ENCODE data around the gene FUOM. TPM values are rescaled to one million over a fixed set of nuclear protein-coding genes. Genes with fewer than 3 reads are reported as not detected.
A peak's percentile ranks its signal among the peaks of the same experiment; 100 is the strongest.

The FUOM gene
- polyA plus RNA-seq, 1 donor from 2014 or later, result not detected

GRCh38 chr10:133393401-133394063, 35.7 kb upstream of the FUOM start:
- peaks cover 6% of the 10 kb centered on the region for H3K79me2 ChIP-seq (replicated peaks; ENCODE audit: insufficient read depth, low read length)
- H4K20me1 ChIP-seq (ENCODE audit: insufficient read depth), result no peaks in the 10 kb centered on the region
- H3K9me2 ChIP-seq (ENCODE audit: insufficient read depth, low read length), result no peaks in the 10 kb centered on the region
- H3K27me3 ChIP-seq (ENCODE audit: insufficient read depth, low read depth, low read length), result no peaks in the 10 kb centered on the region
- H3K36me3 ChIP-seq (ENCODE audit: insufficient read depth, low read length), result no peaks in the 10 kb centered on the region
- peak overlapping the region; percentile 31 for H3K4me2 ChIP-seq (ENCODE audit: low read length)
- peak overlapping the region; percentile 99 for H3K4me3 ChIP-seq (ENCODE audit: low read length)
- no peaks in the 10 kb centered on the region for H3K9me3 ChIP-seq (ENCODE audit: low read length)
- peak overlapping the region; percentile 42 for H2AFZ ChIP-seq (ENCODE audit: low read depth, low read length)
- peak overlapping the region; percentile 54 for H3K27ac ChIP-seq (ENCODE audit: low read length)
- H3F3A ChIP-seq (ENCODE audit: insufficient read depth, low read length, poor library complexity, severe bottlenecking), result no peaks in the 10 kb centered on the region
- TF ChIP-seq MXI1 (conservative IDR thresholded peaks at IDR 0.05; ENCODE audit: poor library complexity, severe bottlenecking) (no peak), CTCF (IDR thresholded peaks at IDR 0.05; ENCODE audit: poor library complexity, severe bottlenecking) (no peak), SMC3 (conservative IDR thresholded peaks at IDR 0.05; ENCODE audit: poor library complexity) (no peak), REST (IDR thresholded peaks at IDR 0.05; ENCODE audit: borderline replicate concordance) (no peak), RAD21 (conservative IDR thresholded peaks at IDR 0.05) (no peak), TAF1 (IDR thresholded peaks at IDR 0.05; ENCODE audit: low read depth) (no peak), POLR2AphosphoS5 (IDR thresholded peaks at IDR 0.05) (no peak), EZH2 (IDR thresholded peaks at IDR 0.05; ENCODE audit: borderline replicate concordance, insufficient read depth, low read length, poor library complexity, severe bottlenecking) (no peak), EP300 (conservative IDR thresholded peaks at IDR 0.05; ENCODE audit: poor library complexity, severe bottlenecking) (no peak)
- H3K9ac ChIP-seq (ENCODE audit: low read length), result peak overlapping the region; percentile 85

GRCh38 chr10:133391761-133392518, 34.1 kb upstream of the FUOM start:
- Histone ChIP-seq H3K9me2 (ENCODE audit: insufficient read depth, low read length) (no peaks in the 10 kb centered on the region), H4K20me1 (ENCODE audit: insufficient read depth) (no peaks in the 10 kb centered on the region), H3K9ac (ENCODE audit: low read length) (no peak overlapping the region), H3K27me3 (ENCODE audit: insufficient read depth, low read depth, low read length) (no peaks in the 10 kb centered on the region), H3K27ac (ENCODE audit: low read length) (no peak overlapping the region), H3K9me3 (ENCODE audit: low read length) (no peaks in the 10 kb centered on the region), H2AFZ (ENCODE audit: low read depth, low read length) (no peak overlapping the region), H3K79me2 (replicated peaks; ENCODE audit: insufficient read depth, low read length) (peaks cover 6% of the 10 kb centered on the region), H3K4me3 (ENCODE audit: low read length) (no peak overlapping the region), H3K4me2 (ENCODE audit: low read length) (no peak overlapping the region), H3F3A (ENCODE audit: insufficient read depth, low read length, poor library complexity, severe bottlenecking) (no peaks in the 10 kb centered on the region), H3K36me3 (ENCODE audit: insufficient read depth, low read length) (no peaks in the 10 kb centered on the region)
- TF ChIP-seq EP300 (conservative IDR thresholded peaks at IDR 0.05; ENCODE audit: poor library complexity, severe bottlenecking) (no peak), SMC3 (conservative IDR thresholded peaks at IDR 0.05; ENCODE audit: poor library complexity) (no peak), RAD21 (conservative IDR thresholded peaks at IDR 0.05) (no peak), POLR2AphosphoS5 (IDR thresholded peaks at IDR 0.05) (no peak), MXI1 (conservative IDR thresholded peaks at IDR 0.05; ENCODE audit: poor library complexity, severe bottlenecking) (no peak), EZH2 (IDR thresholded peaks at IDR 0.05; ENCODE audit: borderline replicate concordance, insufficient read depth, low read length, poor library complexity, severe bottlenecking) (no peak), REST (IDR thresholded peaks at IDR 0.05; ENCODE audit: borderline replicate concordance) (no peak), CTCF (IDR thresholded peaks at IDR 0.05; ENCODE audit: poor library complexity, severe bottlenecking) (no peak), TAF1 (IDR thresholded peaks at IDR 0.05; ENCODE audit: low read depth) (no peak)

Data from neural cell (in vitro differentiated cells).